A673 (cell line): ENCODE measurements around the gene IPO7. TPM values are rescaled to one million over a fixed set of nuclear protein-coding genes. Genes with fewer than 3 reads are reported as not detected.

Experiments
- BruUV-seq: library from RNA; stranded (reverse); fragments of 400-500 nt; replicated peaks from 2 replicates; lab custom pipeline; 2021; lab: Mats Ljungman, UMichigan
- CTCF ChIA-PET: fragments of 300-600 bp; sonication (Branson Sonifier 250); formaldehyde crosslinking; loops from one replicate; lab custom pipeline; 2022; ENCODE audit warnings: antibody characterized with exemption; lab: Charles Lee
- POLR2A ChIA-PET: fragments of 300-600 bp; sonication (Branson Sonifier 250); formaldehyde crosslinking; loops from one replicate; lab custom pipeline; 2022; ENCODE audit warnings: antibody characterized with exemption; ENCODE audit not compliant: low non-redundant PET; lab: Charles Lee
- DNase-seq: peaks from one replicate; pipeline ENCODE4 v3.0.0-alpha.2; 2015; ENCODE audit warnings: low spot score
- H3K27ac ChIP-seq: fragments of 200-600 bp; sonication (generic); 2 replicates; pipeline ENCODE4 v1.5.1; 2016; ENCODE audit warnings: mixed run types, low read depth, mild to moderate bottlenecking, mixed read lengths, antibody characterized with exemption, low read length; ENCODE audit not compliant: poor library complexity, severe bottlenecking
- H3K27me3 ChIP-seq: fragments of 200-600 bp; sonication (generic); replicated peaks from 2 replicates; pipeline ENCODE4 v1.6.1; 2017; ENCODE audit warnings: mixed run types, low read depth, mild to moderate bottlenecking, mixed read lengths, antibody characterized with exemption, low read length; ENCODE audit not compliant: insufficient read depth, poor library complexity
- H3K36me3 ChIP-seq: fragments of 200-600 bp; sonication (generic); 2 replicates; pipeline ENCODE4 v1.6.1; 2016; ENCODE audit warnings: mixed run types, mild to moderate bottlenecking, mixed read lengths, antibody characterized with exemption, low read length; ENCODE audit not compliant: insufficient read depth, poor library complexity, severe bottlenecking
- H3K4me1 ChIP-seq: fragments of 200-600 bp; sonication (generic); 2 replicates; pipeline ENCODE4 v1.6.1; 2017; ENCODE audit warnings: mixed run types, mild to moderate bottlenecking, mixed read lengths, antibody characterized with exemption, low read length; ENCODE audit not compliant: insufficient read depth, poor library complexity, severe bottlenecking
- H3K4me3 ChIP-seq: fragments of 200-600 bp; sonication (generic); 2 replicates; pipeline ENCODE4 v1.5.1; 2016; ENCODE audit warnings: low read depth, mixed run types, mild to moderate bottlenecking, mixed read lengths, low read length; ENCODE audit not compliant: poor library complexity, severe bottlenecking
- H3K9me3 ChIP-seq: fragments of 200-600 bp; sonication (generic); 2 replicates; pipeline ENCODE4 v1.6.1; 2016; ENCODE audit warnings: mixed run types, low read depth, mild to moderate bottlenecking, mixed read lengths, antibody characterized with exemption, low read length; ENCODE audit not compliant: poor library complexity, severe bottlenecking
- CTCF ChIP-seq: fragments of 300-800, 200-600 bp; sonication (generic); conservative IDR thresholded peaks from 2 replicates; pipeline ENCODE4 v1.5.1; 2017; ENCODE audit warnings: low read depth, mild to moderate bottlenecking, antibody characterized with exemption, low read length, moderate library complexity, mixed read lengths
- EZH2 ChIP-seq: fragments of 200-600 bp; sonication (generic); IDR thresholded peaks from 2 replicates; pipeline ENCODE4 v1.6.1; 2017; ENCODE audit warnings: borderline replicate concordance, low read depth, mild to moderate bottlenecking, mixed read lengths, antibody characterized with exemption, low read length; ENCODE audit not compliant: poor library complexity, severe bottlenecking
- intact Hi-C: fragments of 100-400 bp; cut with micrococcal nuclease; formaldehyde crosslinking; loops from one replicate; pipeline ENCODE4 v1.10.0; 2022; ENCODE audit not compliant: unreplicated experiment
- total RNA-seq: library from RNA; stranded (reverse); gene quantifications from 2 replicates; pipeline ENCODE4 v1.2.3, GENCODE V29; 2021

The IPO7 gene
- total RNA-seq, 1 experiment from 2014 or later, result 174 TPM

- POLR2A ChIA-PET, result interaction anchor here (0.6 kb wide), 1 partner anchor 11 kb away, joined by 4 read pairs; no protein-coding TSS in a partner anchor
- TF ChIP-seq EZH2, result no peak
- TF ChIP-seq CTCF, result no peak
- Histone ChIP-seq H3K27ac (peak overlapping the region; percentile 99), H3K4me3 (peak overlapping the region; percentile 86), H3K4me1 (no peaks in the 10 kb centered on the region), H3K36me3 (no peaks in the 10 kb centered on the region), H3K27me3 (no peaks in the 10 kb centered on the region), H3K9me3 (no peaks in the 10 kb centered on the region)
- BruUV-seq, result TSS peak; percentile 91
- CTCF ChIA-PET, result no interaction called here
- intact Hi-C loops, result no loop called here
- DNase-seq, result peak; percentile 42
These were observed 75.3 kb downstream of the IPO7 start for GRCh38 chr11:9459667-9460321.

GRCh38 chr11:9460322-9461062, 76.0 kb downstream of the IPO7 start, which contains the start of gene ZNF143:
Gene ZNF143 (plus strand): TSS chr11:9461012. CDS start chr11:9471309, 10,297 bp downstream.
- Histone ChIP-seq H3K4me3 (peak within 1 kb of the TSS; percentile 86), H3K36me3 (no peaks in the 10 kb centered on the region), H3K27ac (peak within 1 kb of the TSS; percentile 99), H3K27me3 (no peaks in the 10 kb centered on the region), H3K4me1 (no peaks in the 10 kb centered on the region), H3K9me3 (no peaks in the 10 kb centered on the region)
- ChIA-PET POLR2A (interaction anchor here (0.5 to 0.7 kb wide), 6 partner anchors 10 to 360 kb away, joined by 3 to 6 read pairs (median 3); no protein-coding TSS in a partner anchor), CTCF (no interaction called here)
- peak; percentile 99 for DNase-seq
- intact Hi-C loops, result no loop called here
- TF ChIP-seq EZH2 (no peak), CTCF (no peak)
- BruUV-seq, result no TSS peak

GRCh38 chr11:9461063-9461759, 76.8 kb downstream of the IPO7 start:
- Histone ChIP-seq H3K36me3 (no peaks in the 10 kb centered on the region), H3K27me3 (no peaks in the 10 kb centered on the region), H3K4me1 (no peaks in the 10 kb centered on the region), H3K27ac (peak overlapping the region; percentile 99), H3K4me3 (peak overlapping the region; percentile 86), H3K9me3 (no peaks in the 10 kb centered on the region)
- CTCF ChIA-PET, result no interaction called here
- no TSS peak for BruUV-seq
- TF ChIP-seq CTCF (no peak), EZH2 (no peak)
- POLR2A ChIA-PET, result interaction anchor here (0.5 to 0.7 kb wide), 5 partner anchors 11 to 344 kb away, joined by 3 to 6 read pairs (median 4); no protein-coding TSS in a partner anchor
- peak; percentile 93 for DNase-seq
- intact Hi-C loops, result no loop called here
